AG10803 (cell line): ENCODE data around the gene EZR.
"Not testable (repeated sequence)": the region's sequence is repeated elsewhere in the genome, so short reads cannot be mapped to it uniquely, and the experiment has no call there.

Experiments used
- DNase-seq: peaks from one replicate; pipeline ENCODE4 v3.0.0; 2010; ENCODE audit warnings: low read depth
- H3K4me3 ChIP-seq: 2 replicates; pipeline ENCODE4 v1.5.1; 2011; ENCODE audit warnings: mild to moderate bottlenecking, low read length, control low read depth
- TF ChIP-seq, protein P1 (sequence below): conservative IDR thresholded peaks from 2 replicates; pipeline ENCODE4 v1.5.1; 2011; ENCODE audit warnings: mild to moderate bottlenecking, low read length, control low read depth, inconsistent platforms

Gene EZR

DNA sequence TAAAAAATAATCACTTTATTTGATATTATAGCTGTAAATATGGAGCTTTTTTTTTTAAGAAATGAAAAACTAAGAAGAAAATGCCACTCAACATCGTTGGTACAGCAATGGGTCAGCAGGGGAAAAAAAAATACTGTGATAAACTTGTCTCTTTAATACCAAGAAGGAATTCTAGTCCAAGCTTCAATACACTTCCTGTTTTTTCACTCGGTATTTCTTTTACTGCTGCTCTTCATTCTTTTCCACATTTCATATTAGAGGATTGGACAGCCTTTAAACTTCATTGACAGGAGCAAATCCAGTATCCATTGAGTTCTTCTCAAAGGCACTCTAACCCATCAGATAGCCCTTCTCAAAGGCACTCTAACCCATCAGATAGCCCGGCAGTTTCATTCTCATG is 22.2 kb upstream of the EZR start:
- H3K4me3 ChIP-seq = no peak overlapping the region
- TF ChIP-seq, protein P1, sequence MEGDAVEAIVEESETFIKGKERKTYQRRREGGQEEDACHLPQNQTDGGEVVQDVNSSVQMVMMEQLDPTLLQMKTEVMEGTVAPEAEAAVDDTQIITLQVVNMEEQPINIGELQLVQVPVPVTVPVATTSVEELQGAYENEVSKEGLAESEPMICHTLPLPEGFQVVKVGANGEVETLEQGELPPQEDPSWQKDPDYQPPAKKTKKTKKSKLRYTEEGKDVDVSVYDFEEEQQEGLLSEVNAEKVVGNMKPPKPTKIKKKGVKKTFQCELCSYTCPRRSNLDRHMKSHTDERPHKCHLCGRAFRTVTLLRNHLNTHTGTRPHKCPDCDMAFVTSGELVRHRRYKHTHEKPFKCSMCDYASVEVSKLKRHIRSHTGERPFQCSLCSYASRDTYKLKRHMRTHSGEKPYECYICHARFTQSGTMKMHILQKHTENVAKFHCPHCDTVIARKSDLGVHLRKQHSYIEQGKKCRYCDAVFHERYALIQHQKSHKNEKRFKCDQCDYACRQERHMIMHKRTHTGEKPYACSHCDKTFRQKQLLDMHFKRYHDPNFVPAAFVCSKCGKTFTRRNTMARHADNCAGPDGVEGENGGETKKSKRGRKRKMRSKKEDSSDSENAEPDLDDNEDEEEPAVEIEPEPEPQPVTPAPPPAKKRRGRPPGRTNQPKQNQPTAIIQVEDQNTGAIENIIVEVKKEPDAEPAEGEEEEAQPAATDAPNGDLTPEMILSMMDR = no peak
- DNase-seq = no peak

DNA sequence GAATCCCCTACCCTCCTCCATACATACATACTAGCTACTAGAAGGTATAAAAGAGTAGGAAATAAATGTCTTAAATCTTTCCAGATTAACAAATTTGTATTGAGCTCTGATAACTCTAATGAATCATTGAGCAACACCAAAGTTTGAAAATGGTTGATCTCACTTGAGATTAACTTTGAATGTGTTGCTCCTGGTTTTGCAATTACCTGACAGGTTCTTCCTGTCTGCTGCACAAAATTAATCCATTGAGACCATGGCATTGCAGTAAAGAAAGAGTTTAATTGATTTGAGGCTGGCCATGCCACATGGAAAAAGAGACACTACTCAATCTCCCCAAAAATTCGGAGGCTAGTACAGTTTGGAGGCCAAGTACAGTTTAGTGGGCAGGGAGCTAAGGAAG is 21.3 kb upstream of the EZR start:
- H3K4me3 ChIP-seq = no peak overlapping the region
- TF ChIP-seq, protein P1 = no peak
- DNase-seq = no peak

DNA sequence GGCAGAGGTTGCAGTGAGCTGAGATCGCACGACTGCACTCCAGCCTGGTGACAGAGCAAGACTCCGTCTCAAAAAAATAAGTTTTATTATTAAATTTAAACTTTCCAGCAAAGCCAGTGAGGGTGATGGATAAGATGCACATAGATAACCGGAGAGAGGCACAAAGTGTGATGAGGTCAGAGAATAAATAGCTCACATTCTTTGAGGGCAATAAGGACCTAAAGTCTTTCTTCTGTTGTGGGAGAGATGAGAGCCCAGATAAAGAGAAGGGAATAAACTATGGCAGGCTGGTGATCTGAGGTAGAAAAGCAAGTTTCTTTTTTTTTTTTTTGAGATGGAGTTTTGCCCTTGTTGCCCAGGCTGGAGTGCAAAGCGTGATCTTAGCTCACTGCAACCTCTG is 20.6 kb upstream of the EZR start:
- H3K4me3 ChIP-seq = no peak overlapping the region
- no peak for DNase-seq
- TF ChIP-seq, protein P1 = no peak

DNA sequence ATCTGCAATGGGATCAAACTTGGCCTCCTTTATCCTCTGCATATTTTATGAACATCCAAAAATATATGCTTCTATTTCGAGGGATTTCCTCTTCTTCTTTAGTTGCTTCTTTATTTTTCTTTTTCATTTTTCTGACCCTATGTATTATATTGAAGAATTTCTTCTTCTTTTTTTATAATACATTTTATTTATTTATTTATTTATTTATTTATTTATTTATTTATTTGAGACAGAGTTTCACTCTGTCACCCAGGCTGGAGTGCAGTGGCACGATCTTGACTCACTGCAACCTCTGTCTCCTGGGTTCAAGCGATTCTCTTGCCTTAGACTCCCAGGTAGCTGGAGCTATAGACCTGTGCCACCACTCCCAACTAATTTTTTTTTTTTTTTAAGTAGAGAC is 19.6 kb upstream of the EZR start:
- DNase-seq, H3K4me3 ChIP-seq: not testable (repeated sequence)

DNA sequence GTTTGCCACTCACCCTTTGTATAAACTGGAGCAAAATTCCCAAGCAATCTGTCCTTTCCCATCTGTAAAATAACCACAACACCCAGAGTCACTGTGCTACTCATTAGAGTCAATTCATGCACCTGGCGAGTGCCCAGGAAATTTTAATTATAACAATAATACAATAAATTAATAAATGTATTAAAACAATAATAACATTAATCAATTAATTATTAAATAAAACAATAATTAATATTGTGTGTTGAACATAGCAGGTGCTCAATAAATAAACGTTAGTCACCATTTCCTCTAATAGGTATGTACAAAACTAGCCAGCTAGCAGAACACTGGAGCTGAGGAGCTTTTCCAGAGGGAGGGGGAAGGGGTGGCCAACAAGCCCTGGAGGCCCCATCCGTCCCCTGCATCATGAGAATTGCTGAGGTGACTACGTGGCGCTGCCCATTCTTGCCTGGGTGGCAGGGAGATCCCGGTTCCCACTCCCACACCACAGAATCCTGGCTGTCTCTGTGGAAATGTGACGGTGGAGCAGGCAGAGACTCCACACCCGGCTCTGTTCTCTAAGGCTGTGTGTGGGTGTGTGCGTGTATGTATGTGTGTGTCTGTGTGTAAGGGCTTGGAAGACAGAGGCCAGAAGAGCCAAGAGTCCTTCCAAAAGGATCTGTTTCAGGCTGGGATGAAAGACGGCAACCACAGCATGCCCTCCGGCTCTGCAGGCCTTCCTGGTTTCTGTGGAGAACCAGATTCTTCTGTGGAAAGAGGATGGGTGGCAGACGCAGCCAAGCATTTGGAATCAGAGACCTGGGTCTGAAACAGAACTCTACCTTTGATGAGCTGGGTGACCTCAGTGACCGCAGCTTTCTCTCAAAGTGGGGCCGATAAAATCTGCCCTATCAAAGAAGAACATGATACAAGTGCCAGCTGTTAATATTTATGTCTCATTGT is 18.8 kb upstream of the EZR start:
- peak; percentile 75 for DNase-seq
- TF ChIP-seq, protein P1 = no peak
- no peak overlapping the region for H3K4me3 ChIP-seq

DNA sequence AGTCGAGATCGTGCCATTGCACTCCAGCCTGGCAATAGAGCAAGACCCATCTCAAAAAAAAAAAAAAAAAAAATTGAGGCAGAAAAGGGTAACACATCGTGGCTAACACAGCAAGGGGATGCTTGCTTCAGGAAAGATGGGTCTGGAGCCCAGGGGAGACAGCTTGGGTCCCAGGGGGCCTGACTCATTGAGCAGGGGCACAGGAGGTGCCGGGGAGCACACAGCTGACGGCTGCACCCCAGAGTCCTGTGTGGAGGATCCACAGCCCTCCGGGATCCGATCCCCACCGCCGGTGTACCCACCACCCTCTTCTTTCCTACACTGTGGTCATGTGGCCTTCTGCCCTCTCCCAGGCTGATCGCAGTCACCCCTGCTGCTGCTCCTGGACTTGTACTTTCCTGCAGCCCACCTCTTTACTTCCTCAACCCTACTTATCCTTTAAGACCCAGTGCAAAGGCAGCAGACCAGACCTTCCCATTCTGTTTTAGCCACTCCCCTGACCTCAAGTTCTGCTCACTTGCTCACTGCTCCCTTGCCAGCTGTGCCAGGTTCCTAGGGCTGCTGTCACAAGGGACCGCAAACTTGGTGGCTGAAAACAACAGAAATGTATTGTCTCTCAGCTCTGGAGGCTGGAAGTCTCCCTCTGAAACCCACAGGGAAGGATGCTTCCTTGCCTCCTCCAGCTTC is 17.6 kb upstream of the EZR start:
- DNase-seq = no peak
- TF ChIP-seq, protein P1 = no peak
- no peak overlapping the region for H3K4me3 ChIP-seq

DNA sequence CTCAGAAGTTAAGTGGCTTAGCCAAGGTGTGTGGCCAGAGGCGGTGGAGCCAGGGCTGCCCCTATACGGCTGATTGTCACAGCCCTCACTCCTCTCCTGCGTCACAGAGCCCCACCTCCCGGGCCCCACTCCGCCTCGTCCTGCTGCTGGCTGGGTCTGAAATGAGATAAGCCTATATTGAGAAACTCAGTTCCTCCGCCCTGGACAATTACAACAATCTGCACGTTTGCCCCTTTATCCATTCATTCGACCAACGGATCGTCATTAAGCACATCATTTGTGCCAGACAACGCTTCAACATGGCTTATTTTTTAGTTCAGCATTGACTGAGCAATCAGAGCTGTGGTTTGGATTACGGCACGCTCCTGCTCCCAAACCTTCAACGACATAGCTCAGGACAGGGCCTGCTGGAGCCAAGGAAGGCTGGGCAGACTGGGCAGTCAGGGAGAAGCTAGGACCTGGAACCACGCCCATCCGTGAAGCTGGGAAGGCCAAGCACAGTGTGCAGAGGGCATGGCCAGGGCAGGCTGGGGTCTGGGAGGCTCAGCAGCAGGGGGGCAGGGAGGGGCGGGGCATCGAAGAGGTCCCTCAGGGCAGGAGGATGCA is 16.6 kb upstream of the EZR start:
- no peak overlapping the region for H3K4me3 ChIP-seq
- TF ChIP-seq, protein P1 = no peak
- DNase-seq = no peak
